ENCODE results near the gene CAPN1. TPM values are rescaled to one million over a fixed set of nuclear protein-coding genes. Genes with fewer than 3 reads are reported as not detected.

The CAPN1 gene
- total and polyA plus RNA-seq, 2 donors from 2014 or later = 92.5 to 328 TPM

GRCh38 chr11:65187146-65187675 is 5.5 kb downstream of the CAPN1 start:
- no peak overlapping the region for H3K9ac ChIP-seq (ENCODE audit: low read length in 3 of 3)
- FAIRE-seq (no peak), DNase-seq (peak in 2 of 5 donors; percentile 23 to 30)
- peaks cover 0 to 34% (median 20%) of the 10 kb centered on the region in 3 donors for H3K36me3 ChIP-seq (ENCODE audit: control insufficient read depth in 2 of 3, insufficient read depth in 3 of 3, low read length in 3 of 3)
- H3K9me3 ChIP-seq (ENCODE audit: control insufficient read depth in 2 of 3, insufficient read depth in 1 of 3, low read length in 3 of 3) = no peaks in the 10 kb centered on the region
- H3K27ac ChIP-seq (ENCODE audit: low read depth in 2 of 2, low read length in 2 of 2) = no peak overlapping the region
- intact Hi-C loops (cut with DNase I) = no loop called here
- peaks cover 0 to 14% (median 0%) of the 10 kb centered on the region in 3 donors for H3K4me1 ChIP-seq (ENCODE audit: control insufficient read depth in 2 of 3, insufficient read depth in 2 of 3, low read depth in 1 of 3, low read length in 3 of 3)
- H3K27me3 ChIP-seq (ENCODE audit: control insufficient read depth, insufficient read depth, low read length) = no peaks in the 10 kb centered on the region
- H3K4me3 ChIP-seq (ENCODE audit: low read length in 3 of 3) = no peak overlapping the region
- TF ChIP-seq CTCF (IDR thresholded peaks at IDR 0.05; ENCODE audit: borderline replicate concordance, extremely low read depth, insufficient read depth) = no peak

- Histone ChIP-seq H3K27ac (ENCODE audit: low read depth in 2 of 2, low read length in 2 of 2) (no peak overlapping the region), H3K4me1 (ENCODE audit: control insufficient read depth in 2 of 3, insufficient read depth in 2 of 3, low read depth in 1 of 3, low read length in 3 of 3) (peaks cover 0 to 6% (median 0%) of the 10 kb centered on the region in 3 donors), H3K4me3 (ENCODE audit: low read length in 3 of 3) (no peak overlapping the region), H3K9ac (ENCODE audit: low read length in 3 of 3) (no peak overlapping the region), H3K36me3 (ENCODE audit: control insufficient read depth in 2 of 3, insufficient read depth in 3 of 3, low read length in 3 of 3) (peaks cover 0 to 34% (median 20%) of the 10 kb centered on the region in 3 donors), H3K27me3 (ENCODE audit: control insufficient read depth, insufficient read depth, low read length) (no peaks in the 10 kb centered on the region), H3K9me3 (ENCODE audit: control insufficient read depth in 2 of 3, insufficient read depth in 1 of 3, low read length in 3 of 3) (no peaks in the 10 kb centered on the region)
- TF ChIP-seq CTCF (IDR thresholded peaks at IDR 0.05; ENCODE audit: borderline replicate concordance, extremely low read depth, insufficient read depth) = no peak
- intact Hi-C loops (cut with DNase I) = no loop called here
- DNase-seq = peak in 2 of 5 donors; percentile 24 to 63
- no peak for FAIRE-seq
Measured at GRCh38 chr11:65187971-65188461, 6.3 kb downstream of the CAPN1 start.

- H3K9ac ChIP-seq (ENCODE audit: low read length in 3 of 3) = no peak overlapping the region
- no peak overlapping the region for H3K27ac ChIP-seq (ENCODE audit: low read depth in 2 of 2, low read length in 2 of 2)
- FAIRE-seq (no peak), DNase-seq (peak in 1 of 5 donors; percentile 46)
- no peak overlapping the region for H3K4me3 ChIP-seq (ENCODE audit: low read length in 3 of 3)
- H3K9me3 ChIP-seq (ENCODE audit: control insufficient read depth in 2 of 3, insufficient read depth in 1 of 3, low read length in 3 of 3) = no peaks in the 10 kb centered on the region
- H3K36me3 ChIP-seq (ENCODE audit: control insufficient read depth in 2 of 3, insufficient read depth in 3 of 3, low read length in 3 of 3) = peaks cover 0 to 34% (median 20%) of the 10 kb centered on the region in 3 donors
- intact Hi-C loops (cut with DNase I) = no loop called here
- TF ChIP-seq CTCF (IDR thresholded peaks at IDR 0.05; ENCODE audit: borderline replicate concordance, extremely low read depth, insufficient read depth) = no peak
- no peaks in the 10 kb centered on the region for H3K27me3 ChIP-seq (ENCODE audit: control insufficient read depth, insufficient read depth, low read length)
- H3K4me1 ChIP-seq (ENCODE audit: control insufficient read depth in 2 of 3, insufficient read depth in 2 of 3, low read depth in 1 of 3, low read length in 3 of 3) = peaks cover 0 to 1% (median 0%) of the 10 kb centered on the region in 3 donors
Measured at GRCh38 chr11:65188486-65188885, 6.8 kb downstream of the CAPN1 start.

Measured in kidney (tissue), 14 donors.